Measurements from ENCODE around the gene ATCAY. TPM values are rescaled to one million over a fixed set of nuclear protein-coding genes. Genes with fewer than 3 reads are reported as not detected.

ATCAY gene
- total RNA-seq, 2 experiments from 2014 or later, result not detected

- Histone ChIP-seq H3K36me3 (ENCODE audit: insufficient read depth, low read length) (peaks cover 64% of the 10 kb centered on the region), H3K9me3 (ENCODE audit: control insufficient read depth in 1 of 2, insufficient read depth in 1 of 2, low read length in 2 of 2) (peaks cover 0 to 13% of the 10 kb centered on the region in 2 experiments), H3K27me3 (ENCODE audit: control insufficient read depth in 1 of 2, insufficient read depth in 2 of 2, low read length in 2 of 2) (peaks cover 0 to 3% of the 10 kb centered on the region in 2 experiments), H3K4me1 (ENCODE audit: insufficient read depth, low read length) (peaks cover 25% of the 10 kb centered on the region), H3K27ac (ENCODE audit: low read depth in 1 of 2, low read length in 2 of 2) (no peak overlapping the region), H3K4me3 (ENCODE audit: low read length) (no peak overlapping the region)
- POLR2A ChIA-PET, result interaction anchor here (0.6 to 2.4 kb wide), 4 partner anchors 8 to 814 kb away, joined by 3 to 9 read pairs (median 3); partner anchors contain the start of gene EEF2
- Mint-ChIP-seq H3K4me1 (ENCODE audit: low read depth) (peaks cover 5% of the 10 kb centered on the region), H3K27ac (peak overlapping the region; percentile 49), H3K27me3 (no peaks in the 10 kb centered on the region), H3K9me3 (no peaks in the 10 kb centered on the region), H3K4me3 (peak overlapping the region; percentile 60), H3K36me3 (ENCODE audit: low read depth) (peaks cover 61% of the 10 kb centered on the region)
- CTCF ChIA-PET, result no interaction called here
- no peak for ATAC-seq (ENCODE audit: poor library complexity)
- TF ChIP-seq, protein P1, sequence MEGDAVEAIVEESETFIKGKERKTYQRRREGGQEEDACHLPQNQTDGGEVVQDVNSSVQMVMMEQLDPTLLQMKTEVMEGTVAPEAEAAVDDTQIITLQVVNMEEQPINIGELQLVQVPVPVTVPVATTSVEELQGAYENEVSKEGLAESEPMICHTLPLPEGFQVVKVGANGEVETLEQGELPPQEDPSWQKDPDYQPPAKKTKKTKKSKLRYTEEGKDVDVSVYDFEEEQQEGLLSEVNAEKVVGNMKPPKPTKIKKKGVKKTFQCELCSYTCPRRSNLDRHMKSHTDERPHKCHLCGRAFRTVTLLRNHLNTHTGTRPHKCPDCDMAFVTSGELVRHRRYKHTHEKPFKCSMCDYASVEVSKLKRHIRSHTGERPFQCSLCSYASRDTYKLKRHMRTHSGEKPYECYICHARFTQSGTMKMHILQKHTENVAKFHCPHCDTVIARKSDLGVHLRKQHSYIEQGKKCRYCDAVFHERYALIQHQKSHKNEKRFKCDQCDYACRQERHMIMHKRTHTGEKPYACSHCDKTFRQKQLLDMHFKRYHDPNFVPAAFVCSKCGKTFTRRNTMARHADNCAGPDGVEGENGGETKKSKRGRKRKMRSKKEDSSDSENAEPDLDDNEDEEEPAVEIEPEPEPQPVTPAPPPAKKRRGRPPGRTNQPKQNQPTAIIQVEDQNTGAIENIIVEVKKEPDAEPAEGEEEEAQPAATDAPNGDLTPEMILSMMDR (IDR thresholded peaks at IDR 0.05), result no peak
- intact Hi-C loops (cut with DNase I, micrococcal nuclease), result no loop called here
- DNase-seq, result peak in 2 of 14 experiments; percentile 6 to 17
These were observed 96.2 kb downstream of the ATCAY start for GRCh38 chr19:3976495-3977241.

Small RNA genes lying within 50 kb of the gene (microRNA-seq; reads per million reads assigned to microRNA genes)
- gene MIR637 (ENCODE audit: borderline microRNAs expressed, borderline replicate concordance), result not detected

Other genes starting within 250 kb of the ATCAY start
- 10 to 100 TPM; 14.7 to 15.5 TPM for gene PIP5K1C, start 180.2 kb upstream of the ATCAY start, total RNA-seq
- 1 to 10 TPM; 8.2 to 9.0 TPM for gene TJP3, start 172.3 kb upstream of the ATCAY start, total RNA-seq
- 10 to 100 TPM; 45.8 to 50.0 TPM for gene APBA3, start 119.0 kb upstream of the ATCAY start, total RNA-seq
- gene MRPL54, start 118.0 kb upstream of the ATCAY start, total RNA-seq, result 10 to 100 TPM; 68.9 to 71.1 TPM
- not detected for gene RAX2, start 108.5 kb upstream of the ATCAY start, total RNA-seq
- 1 to 10 TPM; 9.1 to 9.4 TPM for gene MATK, start 94.3 kb upstream of the ATCAY start, total RNA-seq
- under 1 TPM; 0.73 to 0.82 TPM for gene ZFR2, start 11.6 kb upstream of the ATCAY start, total RNA-seq
- gene NMRK2, start 52.4 kb downstream of the ATCAY start, total RNA-seq, result not detected
- 10 to 100 TPM; 21.1 to 22.9 TPM for gene DAPK3, start 90.4 kb downstream of the ATCAY start, total RNA-seq
- 1,000 to 10,000 TPM; 2,756 to 2,866 TPM for gene EEF2, start 104.8 kb downstream of the ATCAY start, total RNA-seq
- 10 to 100 TPM; 14.5 to 16.5 TPM for gene PIAS4, start 127.1 kb downstream of the ATCAY start, total RNA-seq
- gene ZBTB7A, start 186.2 kb downstream of the ATCAY start, total RNA-seq, result 10 to 100 TPM; 44.2 to 47.2 TPM
- gene MAP2K2, start 243.4 kb downstream of the ATCAY start, total RNA-seq, result 10 to 100 TPM; 72.7 to 77.6 TPM